ENCODE data around the gene MRPL48. TPM values are rescaled to one million over a fixed set of nuclear protein-coding genes. Genes with fewer than 3 reads are reported as not detected.

The MRPL48 gene
- total and polyA plus RNA-seq, 10 of the 15 experiments (the other 5 are each of a cell fraction or from before 2014, with no cell fraction given): 46.7 to 159 (median 83.4) TPM

- TF ChIP-seq BCL3 (IDR thresholded peaks at IDR 0.05; ENCODE audit: borderline replicate concordance, insufficient read depth, low read depth, low read length, poor library complexity, severe bottlenecking): peak; percentile 70
Observed at GRCh38 chr11:73866586-73866996, 78.9 kb downstream of the MRPL48 start (continued).

GRCh38 chr11:73869332-73869949, 81.8 kb downstream of the MRPL48 start:
- Histone ChIP-seq H4K20me1 (ENCODE audit: control insufficient read depth, insufficient read depth) (no peaks in the 10 kb centered on the region), H3K9me3 (replicated peaks; ENCODE audit: control insufficient read depth, insufficient read depth, low read length) (no peaks in the 10 kb centered on the region), H3K27ac (ENCODE audit: control insufficient read depth, insufficient read depth) (no peak overlapping the region), H3K4me1 (ENCODE audit: control insufficient read depth, insufficient read depth, low read length) (no peaks in the 10 kb centered on the region), H3K79me2 (ENCODE audit: control insufficient read depth, insufficient read depth, low read length) (peaks cover 7% of the 10 kb centered on the region), H3K27me3 (replicated peaks in 1 of 2; ENCODE audit: control insufficient read depth in 2 of 2, insufficient read depth in 2 of 2, low read length in 1 of 2) (no peaks in the 10 kb centered on the region), H3K9ac (ENCODE audit: control insufficient read depth, insufficient read depth, low read length) (no peak overlapping the region), H3K4me3 (no peak overlapping the region), H3K36me3 (ENCODE audit: control insufficient read depth in 2 of 2, insufficient read depth in 2 of 2, low read length in 1 of 2) (peaks cover 3 to 5% of the 10 kb centered on the region in 2 experiments), H3K4me2 (ENCODE audit: control insufficient read depth, insufficient read depth) (no peak overlapping the region), H2AFZ (ENCODE audit: control insufficient read depth, low read depth, low read length) (no peak overlapping the region)
- intact Hi-C loops (cut with micrococcal nuclease; ENCODE audit: unreplicated experiment): no loop called here
- RAD21 ChIA-PET (ENCODE audit: unreplicated experiment): no interaction called here
- no peak; the same call in 2 of the 3 replicates for ATAC-seq
- no TSS peak for BruUV-seq (replicated peaks)
- FAIRE-seq: no peak
- SMC1A ChIA-PET (ENCODE audit: uncharacterized antibody, unreplicated experiment): interaction anchor here (0.6 to 1.3 kb wide), 3 partner anchors 9 to 111 kb away, joined by 3 read pairs; no protein-coding TSS in a partner anchor
- in situ Hi-C loops (cut with MboI): no loop called here
- DNase-seq (ENCODE audit: low read depth, low spot score): no peak
- CTCF ChIA-PET: interaction anchor here (1.3 kb wide), 1 partner anchor 10 kb away, joined by 5 read pairs; no protein-coding TSS in a partner anchor
- TF ChIP-seq HDGF (IDR thresholded peaks at IDR 0.05) (no peak), POLR2AphosphoS2 (IDR thresholded peaks at IDR 0.05; ENCODE audit: low read depth, low read length) (peak; percentile 20; the same call in 1 of the 2 replicates), SIX5 (IDR thresholded peaks at IDR 0.05; ENCODE audit: low read depth, low read length, severe bottlenecking) (no peak), NFYA (IDR thresholded peaks at IDR 0.05; ENCODE audit: borderline replicate concordance, low read depth, low read length) (no peak), RBBP5 (conservative IDR thresholded peaks at IDR 0.05) (no peak), BCLAF1 (IDR thresholded peaks at IDR 0.05) (no peak), POLR2A (IDR thresholded peaks at IDR 0.05; ENCODE audit: low read depth, low read length) (0 out of 2 replicates have a peak, but pooled peaks have one; percentile 15)
- WGBS (ENCODE audit: insufficient coverage, insufficient replicate concordance, low lambda C conversion rate, missing lambda C conversion rate): 87% methylated on average over 1 of the region's 1 CpG
- POLR2A ChIA-PET: interaction anchor here (0.5 to 1.2 kb wide), 3 partner anchors 10 to 27 kb away, joined by 3 to 6 read pairs (median 3); no protein-coding TSS in a partner anchor
